Naive thymus-derived CD4-positive, alpha-beta T cell (primary cell): ENCODE results near the gene RTL3. TPM values are rescaled to one million over a fixed set of nuclear protein-coding genes. Genes with fewer than 3 reads are reported as not detected.

Experiments used
- ATAC-seq: fragments of 150-1000 bp; cut with Tn5 transposase; 2 replicates; pipeline ENCODE4 v1.10.0; 2021; ENCODE audit warnings: mild to moderate bottlenecking, moderate library complexity
- CTCF ChIA-PET: fragments of 350-600 bp; sonication (Branson Sonifier 250); formaldehyde crosslinking; loops from one replicate; lab custom pipeline; 2021; ENCODE audit warnings: antibody characterized with exemption; lab: Charles Lee
- POLR2A ChIA-PET: fragments of 350-600 bp; sonication (Branson Sonifier 250); formaldehyde crosslinking; loops from one replicate; lab custom pipeline; 2021; ENCODE audit warnings: antibody characterized with exemption, inconsistent platforms; lab: Charles Lee
- DNase-seq, 9 donors: peaks; one replicate each; pipeline versions ENCODE4 v3.0.0 to v3.0.0-alpha.2; 2020 to 2022; ENCODE audit warnings: mixed read lengths in 1 of 9
- H3K27ac ChIP-seq: one replicate; pipeline ENCODE4 v1.7.0; 2013; ENCODE audit warnings: mild to moderate bottlenecking, low read depth, low read length, moderate library complexity
- H3K27me3 ChIP-seq, 2 donors: one replicate each; pipeline ENCODE4 v1.7.0; 2013; ENCODE audit warnings: low read length in 2 of 2, mild to moderate bottlenecking in 2 of 2, moderate library complexity in 2 of 2; ENCODE audit not compliant: control insufficient read depth in 2 of 2, insufficient read depth in 2 of 2
- H3K36me3 ChIP-seq, 3 experiments: 1 replicate in 2 of 3; 2 replicates in 1 of 3; pipeline ENCODE4 v1.7.0; 2013; ENCODE audit warnings: low read length in 3 of 3, mild to moderate bottlenecking in 3 of 3, moderate library complexity in 1 of 3; ENCODE audit not compliant: insufficient read depth in 3 of 3, control insufficient read depth in 2 of 3
- H3K4me1 ChIP-seq, 2 donors: one replicate each; pipeline ENCODE4 v1.7.0; 2013; ENCODE audit warnings: low read length in 2 of 2, mild to moderate bottlenecking in 2 of 2, moderate library complexity in 1 of 2; ENCODE audit not compliant: control insufficient read depth in 2 of 2, insufficient read depth in 2 of 2
- H3K4me3 ChIP-seq: 2 replicates; pipeline ENCODE4 v1.7.0; 2013; ENCODE audit warnings: mild to moderate bottlenecking, low read length
- H3K9me3 ChIP-seq, 3 experiments: 1 replicate in 2 of 3; 2 replicates in 1 of 3; pipeline ENCODE4 v1.7.0; 2013; ENCODE audit warnings: low read length in 3 of 3; ENCODE audit not compliant: control insufficient read depth in 2 of 3
- H3K27ac Mint-ChIP-seq, 9 donors: one replicate each; pipeline ENCODE4 v1.8.0; 2020 to 2022; ENCODE audit warnings: mixed read lengths in 9 of 9, mild to moderate bottlenecking in 8 of 9, moderate library complexity in 5 of 9, inconsistent platforms in 2 of 9
- H3K27me3 Mint-ChIP-seq, 5 donors: one replicate each; pipeline ENCODE4 v1.8.0; 2021 to 2022; ENCODE audit warnings: mixed read lengths in 5 of 5, mild to moderate bottlenecking in 1 of 5
- H3K36me3 Mint-ChIP-seq, 5 donors: one replicate each; pipeline ENCODE4 v1.8.0; 2020 to 2022; ENCODE audit warnings: mixed read lengths in 5 of 5, mild to moderate bottlenecking in 3 of 5, inconsistent platforms in 1 of 5
- H3K4me1 Mint-ChIP-seq, 7 donors: one replicate each; pipeline ENCODE4 v1.8.0; 2020 to 2022; ENCODE audit warnings: mixed read lengths in 7 of 7, mild to moderate bottlenecking in 3 of 7, inconsistent platforms in 1 of 7
- H3K4me3 Mint-ChIP-seq, 10 donors: one replicate each; pipeline ENCODE4 v1.8.0; 2020 to 2022; ENCODE audit warnings: mild to moderate bottlenecking in 10 of 10, mixed read lengths in 10 of 10, moderate library complexity in 6 of 10, inconsistent platforms in 2 of 10
- H3K9me3 Mint-ChIP-seq, 11 donors: one replicate each; pipeline ENCODE4 v1.8.0; 2020 to 2022; ENCODE audit warnings: mixed read lengths in 11 of 11, mild to moderate bottlenecking in 4 of 11, inconsistent platforms in 1 of 11, moderate library complexity in 1 of 11
- intact Hi-C, 2 donors: fragments of 100-400 bp; cut with micrococcal nuclease; formaldehyde crosslinking; loops; one replicate each; pipeline ENCODE4 v1.15.1; 2023
- polyA plus RNA-seq, 2 donors: library from polyadenylated mRNA; unstranded; fragments of 300-500 nt; fragmentation: Illumina TruSeq; gene quantifications; one replicate each; pipeline ENCODE4 v1.2.3, GENCODE V29; 2021
- total RNA-seq, 6 experiments: library from RNA in 5 of 6; stranded (reverse) in 5 of 6; gene quantifications; 1 replicate in 5 of 6; 2 replicates in 1 of 6; pipeline ENCODE4 v1.2.3 and lab custom pipeline; 2021 to 2026

The RTL3 gene, protein sequence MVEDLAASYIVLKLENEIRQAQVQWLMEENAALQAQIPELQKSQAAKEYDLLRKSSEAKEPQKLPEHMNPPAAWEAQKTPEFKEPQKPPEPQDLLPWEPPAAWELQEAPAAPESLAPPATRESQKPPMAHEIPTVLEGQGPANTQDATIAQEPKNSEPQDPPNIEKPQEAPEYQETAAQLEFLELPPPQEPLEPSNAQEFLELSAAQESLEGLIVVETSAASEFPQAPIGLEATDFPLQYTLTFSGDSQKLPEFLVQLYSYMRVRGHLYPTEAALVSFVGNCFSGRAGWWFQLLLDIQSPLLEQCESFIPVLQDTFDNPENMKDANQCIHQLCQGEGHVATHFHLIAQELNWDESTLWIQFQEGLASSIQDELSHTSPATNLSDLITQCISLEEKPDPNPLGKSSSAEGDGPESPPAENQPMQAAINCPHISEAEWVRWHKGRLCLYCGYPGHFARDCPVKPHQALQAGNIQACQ
- total RNA-seq (not detected), polyA plus RNA-seq (not detected), total RNA-seq (lab: John Stamatoyannopoulos, UW) (not detected)

DNA sequence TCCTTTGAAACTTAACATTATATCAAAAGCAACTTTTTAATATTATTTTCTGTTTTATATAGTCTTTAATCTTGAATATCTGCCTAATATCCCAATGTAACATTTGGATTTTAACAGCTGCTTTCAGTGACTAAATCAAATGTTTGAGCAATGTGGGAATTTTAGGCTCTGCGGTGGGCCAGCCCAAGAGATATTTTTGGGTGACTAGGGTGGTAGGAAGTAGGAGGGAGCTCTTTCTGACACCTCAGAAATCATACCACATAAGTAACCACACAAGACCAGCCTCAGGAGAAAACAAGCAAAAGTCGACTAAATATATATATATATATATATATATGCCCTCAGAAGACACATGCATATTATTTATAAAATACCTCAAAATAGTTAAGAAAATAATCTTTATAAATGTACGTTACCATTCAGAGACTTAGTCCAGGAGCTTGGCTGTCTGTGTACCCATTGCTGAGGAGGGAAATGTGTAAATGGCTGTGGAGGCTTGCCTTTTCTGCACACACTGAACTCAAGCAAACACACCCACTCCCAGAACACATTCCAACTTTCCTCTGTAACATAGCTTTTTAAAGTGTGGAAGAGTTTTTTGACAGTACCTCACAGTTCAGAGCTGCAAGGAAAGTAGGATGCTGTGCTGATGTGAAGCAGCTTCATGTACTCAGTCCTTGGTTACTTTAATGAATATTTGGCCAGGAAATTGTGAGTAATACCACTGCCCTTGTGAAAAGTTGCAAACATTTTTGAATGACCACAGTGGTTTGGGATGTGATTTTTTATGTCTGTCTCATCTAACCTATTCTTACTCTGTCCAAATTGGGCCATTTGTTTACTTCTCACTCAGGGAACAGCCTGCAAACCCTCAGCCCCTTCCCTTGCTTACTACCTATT, at the start of gene RTL3:
RTL3 (minus strand) TSS at position 484 of the 900 bp plus-strand sequence. CDS start 908 bp downstream, outside the sequence.
- DNase-seq, result no peak
- Histone ChIP-seq H3K27ac (no peak within 1 kb of the TSS), H3K36me3 (no peaks in the 10 kb centered on the region), H3K9me3 (no peaks in the 10 kb centered on the region), H3K4me3 (no peak within 1 kb of the TSS), H3K4me1 (no peaks in the 10 kb centered on the region), H3K27me3 (no peaks in the 10 kb centered on the region)
- Mint-ChIP-seq H3K27me3 (no peaks in the 10 kb centered on the region), H3K4me3 (peak within 1 kb of the TSS in 3 of 10 donors; percentile 13 to 76 (median 56)), H3K9me3 (peaks cover 0 to 7% (median 0%) of the 10 kb centered on the region in 11 donors), H3K27ac (peak within 1 kb of the TSS in 3 of 9 donors; percentile 32 to 68 (median 63)), H3K4me1 (peaks cover 4 to 29% (median 9%) of the 10 kb centered on the region in 7 donors), H3K36me3 (peaks cover 0 to 8% (median 0%) of the 10 kb centered on the region in 5 donors)
- ChIA-PET POLR2A (interaction anchor here (0.7 kb wide), 1 partner anchor 624 kb away, joined by 4 read pairs; no protein-coding TSS in a partner anchor), CTCF (no interaction called here)
- intact Hi-C loops, result loop anchor here in 1 of 2 donors (10.0 kb wide), 2 partner anchors 324 to 426 kb away; no protein-coding TSS in a partner anchor
- ATAC-seq, result no peak

DNA sequence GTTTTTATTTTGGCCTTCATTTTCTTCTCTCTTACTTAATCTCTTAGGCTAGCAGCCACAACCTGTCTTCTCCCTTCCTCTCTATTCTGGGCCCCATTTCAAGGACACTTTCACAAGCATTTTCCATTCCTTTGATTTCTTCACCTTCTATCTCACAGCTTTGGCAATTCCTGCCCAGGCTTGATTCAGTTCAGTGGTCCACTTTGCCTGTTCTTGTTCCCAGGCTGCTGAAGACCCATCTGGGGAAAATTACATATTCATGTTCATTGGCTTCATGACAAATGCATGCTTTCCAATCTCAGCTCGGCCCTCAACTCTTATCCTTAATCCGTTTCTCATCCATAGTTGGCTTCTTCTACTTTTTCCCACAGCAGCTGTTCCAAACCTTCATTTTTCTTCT, 49.7 kb upstream of the RTL3 start:
- no peak for ATAC-seq
- Histone ChIP-seq H3K36me3 (no peaks in the 10 kb centered on the region), H3K27me3 (no peaks in the 10 kb centered on the region), H3K27ac (no peak overlapping the region), H3K4me3 (no peak overlapping the region), H3K9me3 (no peaks in the 10 kb centered on the region), H3K4me1 (no peaks in the 10 kb centered on the region)
- Mint-ChIP-seq H3K27ac (no peak overlapping the region), H3K4me3 (no peak overlapping the region), H3K9me3 (peaks cover 0 to 3% (median 0%) of the 10 kb centered on the region in 11 donors), H3K4me1 (peaks cover 0 to 7% (median 0%) of the 10 kb centered on the region in 7 donors), H3K36me3 (peaks cover 0 to 2% (median 0%) of the 10 kb centered on the region in 5 donors), H3K27me3 (no peaks in the 10 kb centered on the region)
- CTCF ChIA-PET, result no interaction called here
- DNase-seq, result no peak
- intact Hi-C loops, result no loop called here
- POLR2A ChIA-PET, result no interaction called here

DNA sequence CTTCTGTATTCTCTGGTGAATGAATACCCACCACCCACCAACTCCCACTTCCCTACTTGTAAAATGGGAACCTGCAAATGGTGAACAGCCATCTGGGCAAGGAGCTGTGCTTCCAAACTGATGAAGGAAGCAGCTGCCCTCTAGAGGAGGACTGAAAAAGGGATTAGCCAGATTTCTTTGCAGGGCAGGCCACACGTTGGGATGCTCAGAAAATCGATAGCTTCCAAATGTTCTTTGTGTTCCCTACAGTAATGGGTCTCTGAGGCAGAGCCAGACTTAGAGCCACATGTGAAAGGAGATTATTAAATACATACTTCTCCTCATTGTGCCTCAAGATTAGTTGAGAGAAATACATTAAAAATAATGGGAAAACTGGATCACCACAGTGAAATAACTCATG, 49.1 kb upstream of the RTL3 start:
- CTCF ChIA-PET, result no interaction called here

DNA sequence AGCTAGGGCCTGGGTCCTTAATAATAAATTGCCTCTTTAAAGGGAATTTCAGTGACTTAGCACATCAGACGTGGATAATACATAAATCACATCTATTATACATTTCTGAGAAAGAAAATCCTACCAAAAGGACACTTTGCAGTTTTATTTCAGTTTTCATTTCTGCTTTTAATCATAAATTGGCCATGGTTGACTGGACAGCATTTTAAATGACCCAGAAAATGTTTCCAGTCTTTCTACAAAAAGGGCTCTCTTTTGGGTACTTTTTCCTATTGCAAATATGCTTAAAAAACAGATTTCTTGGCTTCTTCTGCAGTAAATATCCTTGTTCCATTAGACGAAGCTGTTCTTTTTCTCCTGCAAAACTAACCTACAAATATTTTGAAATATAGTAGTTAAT, 46.9 kb upstream of the RTL3 start:
- CTCF ChIA-PET, result no interaction called here
- no peak for ATAC-seq
- intact Hi-C loops, result no loop called here

More for the DNA sequence above, 49.1 kb upstream of the RTL3 start:
- Mint-ChIP-seq H3K27me3 (no peaks in the 10 kb centered on the region), H3K27ac (no peak overlapping the region), H3K4me1 (peaks cover 0 to 1% (median 0%) of the 10 kb centered on the region in 7 donors), H3K4me3 (no peak overlapping the region), H3K9me3 (peaks cover 0 to 3% (median 0%) of the 10 kb centered on the region in 11 donors), H3K36me3 (peaks cover 0 to 2% (median 0%) of the 10 kb centered on the region in 5 donors)
- H3K4me1 ChIP-seq, result no peaks in the 10 kb centered on the region
- DNase-seq (no peak), ATAC-seq (no peak)
- POLR2A ChIA-PET, result no interaction called here
- H3K27ac ChIP-seq, result no peak overlapping the region
- H3K27me3 ChIP-seq, result no peaks in the 10 kb centered on the region
- H3K36me3 ChIP-seq, result no peaks in the 10 kb centered on the region
- intact Hi-C loops, result no loop called here
- H3K4me3 ChIP-seq, result no peak overlapping the region
- no peaks in the 10 kb centered on the region for H3K9me3 ChIP-seq

DNA sequence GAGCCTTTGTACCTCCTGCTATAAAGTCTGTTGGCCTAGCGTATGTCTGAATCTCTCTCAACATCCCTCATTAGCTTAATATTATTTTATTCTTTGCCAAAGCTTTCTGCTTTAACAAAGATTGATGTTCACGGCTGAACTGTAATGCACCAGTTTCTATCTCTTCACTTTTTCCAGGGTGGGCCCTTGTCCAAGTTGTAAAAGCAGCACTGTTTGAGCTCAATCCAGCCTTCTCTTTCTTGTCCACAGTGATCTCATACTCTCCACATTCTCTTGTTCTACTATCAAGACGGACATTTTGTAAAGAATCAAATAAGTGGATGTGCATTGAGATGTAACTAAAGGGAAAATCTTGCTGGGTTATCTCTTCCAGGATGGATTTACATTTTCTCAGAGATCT, 34.4 kb upstream of the RTL3 start:
- H3K27ac Mint-ChIP-seq, result no peak overlapping the region
- no peak overlapping the region for H3K4me3 Mint-ChIP-seq
- intact Hi-C loops, result no loop called here
- peaks cover 0 to 8% (median 0%) of the 10 kb centered on the region in 5 donors for H3K36me3 Mint-ChIP-seq
- H3K27me3 ChIP-seq, result no peaks in the 10 kb centered on the region
- DNase-seq, result no peak
- H3K4me1 Mint-ChIP-seq, result no peaks in the 10 kb centered on the region
- H3K4me3 ChIP-seq, result no peak overlapping the region
- H3K4me1 ChIP-seq, result no peaks in the 10 kb centered on the region
- H3K36me3 ChIP-seq, result no peaks in the 10 kb centered on the region
- ChIA-PET CTCF (no interaction called here), POLR2A (no interaction called here)
- H3K9me3 Mint-ChIP-seq, result peaks cover 0 to 11% (median 0%) of the 10 kb centered on the region in 11 donors
- no peak for ATAC-seq
- peaks cover 0 to under 1% (median 0%) of the 10 kb centered on the region in 5 donors for H3K27me3 Mint-ChIP-seq
- H3K27ac ChIP-seq, result no peak overlapping the region
- no peaks in the 10 kb centered on the region for H3K9me3 ChIP-seq

More for the DNA sequence above, 46.9 kb upstream of the RTL3 start:
- H3K27me3 Mint-ChIP-seq, result no peaks in the 10 kb centered on the region
- POLR2A ChIA-PET, result no interaction called here
- no peak overlapping the region for H3K4me3 Mint-ChIP-seq
- Histone ChIP-seq H3K9me3 (no peaks in the 10 kb centered on the region), H3K36me3 (no peaks in the 10 kb centered on the region), H3K27me3 (no peaks in the 10 kb centered on the region), H3K4me3 (no peak overlapping the region), H3K27ac (no peak overlapping the region), H3K4me1 (no peaks in the 10 kb centered on the region)
- no peaks in the 10 kb centered on the region for H3K36me3 Mint-ChIP-seq
- H3K27ac Mint-ChIP-seq, result no peak overlapping the region
- H3K9me3 Mint-ChIP-seq, result peaks cover 0 to 5% (median 0%) of the 10 kb centered on the region in 11 donors
- peaks cover 0 to 4% (median 0%) of the 10 kb centered on the region in 7 donors for H3K4me1 Mint-ChIP-seq
- no peak for DNase-seq

DNA sequence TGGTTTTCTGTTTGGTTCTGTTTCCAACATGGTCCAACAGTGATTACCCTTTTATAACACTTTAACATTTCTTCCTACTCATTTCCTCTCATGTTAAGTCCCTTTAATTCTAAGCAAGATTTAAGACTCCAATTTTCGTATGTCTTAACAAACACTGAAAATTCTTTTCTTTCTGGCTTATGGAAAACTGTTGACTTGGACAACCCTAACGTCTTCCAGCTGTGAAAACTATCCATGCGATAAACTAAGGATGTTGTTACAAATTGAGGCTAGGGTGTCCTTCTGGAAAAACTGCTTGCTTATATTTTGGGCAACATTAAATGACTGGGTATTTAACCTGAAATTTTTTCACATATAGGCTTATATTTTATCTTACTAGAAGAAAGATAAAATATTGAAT, 33.9 kb upstream of the RTL3 start:
- Histone ChIP-seq H3K9me3 (no peaks in the 10 kb centered on the region), H3K27me3 (no peaks in the 10 kb centered on the region), H3K27ac (no peak overlapping the region), H3K4me3 (no peak overlapping the region), H3K4me1 (no peaks in the 10 kb centered on the region), H3K36me3 (no peaks in the 10 kb centered on the region)
- peaks cover 0 to 10% (median 0%) of the 10 kb centered on the region in 11 donors for H3K9me3 Mint-ChIP-seq
- DNase-seq (no peak), ATAC-seq (no peak)
- H3K27me3 Mint-ChIP-seq, result no peaks in the 10 kb centered on the region
- CTCF ChIA-PET, result no interaction called here
- peaks cover 0 to 7% (median 0%) of the 10 kb centered on the region in 5 donors for H3K36me3 Mint-ChIP-seq
- POLR2A ChIA-PET, result no interaction called here
- intact Hi-C loops, result no loop called here
- H3K4me3 Mint-ChIP-seq, result no peak overlapping the region
- H3K27ac Mint-ChIP-seq, result no peak overlapping the region
- H3K4me1 Mint-ChIP-seq, result no peaks in the 10 kb centered on the region
